ENCODE results near the gene FOXD1.

Gene FOXD1

DNA sequence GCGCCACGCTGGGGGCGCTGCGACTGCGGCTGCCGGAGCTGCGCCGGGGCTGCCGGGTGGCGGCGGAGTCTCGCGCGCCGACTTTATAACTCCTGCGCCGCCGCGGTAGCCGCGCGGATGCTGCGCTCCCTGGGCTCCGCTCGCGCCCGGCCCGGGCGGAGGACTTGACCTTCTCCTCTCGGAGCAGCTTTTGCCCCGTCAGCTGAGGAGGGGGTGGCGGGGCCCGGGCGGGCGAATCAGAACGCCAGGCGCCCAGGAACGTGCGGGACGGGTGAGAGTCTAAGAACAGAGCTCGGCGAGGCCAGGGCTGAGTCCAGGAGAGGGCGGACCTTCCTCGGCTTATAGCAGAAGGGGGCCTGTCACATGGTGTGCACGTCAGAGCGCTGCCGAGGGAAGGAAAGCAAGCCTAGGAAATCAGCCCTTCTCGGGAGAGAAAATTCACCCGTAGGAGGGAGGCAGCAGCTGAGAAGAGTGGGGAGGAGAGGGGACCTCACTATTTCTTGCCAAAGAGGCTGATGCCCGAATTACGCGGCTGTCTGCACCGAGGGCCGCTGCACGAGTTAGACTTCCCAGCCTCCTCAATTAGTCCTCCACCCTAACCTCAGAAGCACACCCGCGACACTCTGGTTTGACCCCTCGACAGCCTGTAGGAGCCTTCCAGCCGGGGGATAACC lies at the start of gene FOXD1:
Gene FOXD1, minus strand, starts transcription at position 315 of the 674 bp plus-strand sequence. CDS start 415 bp downstream, outside the sequence.
- no peaks in the 10 kb centered on the region for H3K4me1 ChIP-seq (ENCODE audit: low read length)
- no peak within 1 kb of the TSS for H3K27ac ChIP-seq (ENCODE audit: low read length)
- H3K4me3 ChIP-seq (ENCODE audit: low read length) = no peak within 1 kb of the TSS
- no peaks in the 10 kb centered on the region for H3K79me2 ChIP-seq (ENCODE audit: low read length)
- no peaks in the 10 kb centered on the region for H3K36me3 ChIP-seq (replicated peaks; ENCODE audit: low read depth, low read length)
- H3K27me3 ChIP-seq (ENCODE audit: low read depth, low read length) = 0 out of 2 replicates have a peak, but pooled peaks cover 3% of the 10 kb centered on the region
- H3K9me3 ChIP-seq (ENCODE audit: insufficient read depth, low read length) = no peaks in the 10 kb centered on the region
- no peak within 1 kb of the TSS for H3K4me2 ChIP-seq (ENCODE audit: low read length)
- TF ChIP-seq EZH2phosphoT487 (IDR thresholded peaks at IDR 0.05; ENCODE audit: low read depth) = no peak
- TF ChIP-seq, protein P1, sequence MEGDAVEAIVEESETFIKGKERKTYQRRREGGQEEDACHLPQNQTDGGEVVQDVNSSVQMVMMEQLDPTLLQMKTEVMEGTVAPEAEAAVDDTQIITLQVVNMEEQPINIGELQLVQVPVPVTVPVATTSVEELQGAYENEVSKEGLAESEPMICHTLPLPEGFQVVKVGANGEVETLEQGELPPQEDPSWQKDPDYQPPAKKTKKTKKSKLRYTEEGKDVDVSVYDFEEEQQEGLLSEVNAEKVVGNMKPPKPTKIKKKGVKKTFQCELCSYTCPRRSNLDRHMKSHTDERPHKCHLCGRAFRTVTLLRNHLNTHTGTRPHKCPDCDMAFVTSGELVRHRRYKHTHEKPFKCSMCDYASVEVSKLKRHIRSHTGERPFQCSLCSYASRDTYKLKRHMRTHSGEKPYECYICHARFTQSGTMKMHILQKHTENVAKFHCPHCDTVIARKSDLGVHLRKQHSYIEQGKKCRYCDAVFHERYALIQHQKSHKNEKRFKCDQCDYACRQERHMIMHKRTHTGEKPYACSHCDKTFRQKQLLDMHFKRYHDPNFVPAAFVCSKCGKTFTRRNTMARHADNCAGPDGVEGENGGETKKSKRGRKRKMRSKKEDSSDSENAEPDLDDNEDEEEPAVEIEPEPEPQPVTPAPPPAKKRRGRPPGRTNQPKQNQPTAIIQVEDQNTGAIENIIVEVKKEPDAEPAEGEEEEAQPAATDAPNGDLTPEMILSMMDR (IDR thresholded peaks at IDR 0.05; ENCODE audit: low read depth, low read length) = no peak
- no peak within 1 kb of the TSS for H3K9ac ChIP-seq (ENCODE audit: low read length)
- no peak within 1 kb of the TSS for H2AFZ ChIP-seq (ENCODE audit: low read depth, low read length)
- no peaks in the 10 kb centered on the region for H4K20me1 ChIP-seq (ENCODE audit: insufficient read depth, low read length)

DNA sequence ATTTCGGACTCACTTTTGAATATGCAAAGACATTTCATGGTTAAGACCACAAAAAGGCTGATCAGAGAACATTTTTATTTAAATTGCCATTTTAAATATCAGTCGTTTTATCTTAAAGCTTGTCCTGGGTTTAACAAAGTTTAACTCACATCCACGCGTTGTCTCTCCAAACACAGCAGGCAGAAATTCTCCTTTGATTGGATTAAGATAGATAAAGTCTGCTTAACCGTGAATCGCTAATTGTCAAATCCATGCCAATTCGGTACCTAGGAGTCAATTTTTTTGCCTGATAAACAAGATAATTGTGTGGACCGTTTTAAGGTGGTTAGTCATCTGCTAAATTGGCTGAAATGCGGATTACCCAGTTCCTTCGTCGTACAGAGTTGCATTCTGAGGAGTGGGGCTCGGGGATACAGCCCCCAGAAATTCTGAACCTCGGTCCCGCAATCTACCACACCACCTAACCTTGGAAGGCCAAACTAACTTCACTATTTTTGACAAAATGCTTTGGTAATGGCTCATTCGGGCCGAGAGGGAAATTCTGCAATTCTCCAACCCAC lies 49.0 kb upstream of the FOXD1 start:
- Histone ChIP-seq H3K36me3 (replicated peaks; ENCODE audit: low read depth, low read length) (peaks cover 28% of the 10 kb centered on the region), H3K9me3 (ENCODE audit: insufficient read depth, low read length) (no peaks in the 10 kb centered on the region), H3K27ac (ENCODE audit: low read length) (peak overlapping the region; percentile 78), H3K4me3 (ENCODE audit: low read length) (peak overlapping the region; percentile 94), H3K27me3 (ENCODE audit: low read depth, low read length) (no peaks in the 10 kb centered on the region), H3K4me1 (ENCODE audit: low read length) (peaks cover 12% of the 10 kb centered on the region), H3K4me2 (ENCODE audit: low read length) (peak overlapping the region; percentile 80), H3K9ac (ENCODE audit: low read length) (peak overlapping the region; percentile 94), H2AFZ (ENCODE audit: low read depth, low read length) (peak overlapping the region; percentile 17), H3K79me2 (ENCODE audit: low read length) (peaks cover 51% of the 10 kb centered on the region), H4K20me1 (ENCODE audit: insufficient read depth, low read length) (peaks cover 31% of the 10 kb centered on the region)
- no peak for TF ChIP-seq EZH2phosphoT487 (IDR thresholded peaks at IDR 0.05; ENCODE audit: low read depth)
- TF ChIP-seq, protein P1 (IDR thresholded peaks at IDR 0.05; ENCODE audit: low read depth, low read length) = no peak

DNA sequence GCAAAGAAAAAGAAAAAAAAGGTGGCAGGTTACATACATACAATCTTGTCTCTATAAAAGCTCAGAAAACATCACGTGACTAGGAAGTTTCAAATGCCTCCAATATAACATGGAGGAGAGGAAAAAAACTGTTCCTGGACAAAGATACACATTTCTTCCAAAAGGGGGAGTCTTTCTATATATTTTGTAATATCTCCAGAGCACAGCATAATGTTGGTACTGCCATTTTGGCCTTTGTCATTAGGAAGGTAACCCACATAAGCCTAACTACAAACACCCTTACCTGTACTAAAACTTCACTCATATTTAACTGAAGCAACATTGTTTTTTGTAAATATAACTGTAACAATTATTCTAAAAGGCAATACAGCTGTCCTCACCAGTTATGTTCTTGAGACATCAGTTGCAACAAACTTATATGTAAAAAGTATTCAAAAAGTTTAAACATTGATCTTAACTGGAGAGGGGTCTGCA lies 48.4 kb upstream of the FOXD1 start:
- Histone ChIP-seq H3K79me2 (ENCODE audit: low read length) (peaks cover 46% of the 10 kb centered on the region), H3K27ac (ENCODE audit: low read length) (peak overlapping the region; percentile 78), H2AFZ (ENCODE audit: low read depth, low read length) (no peak overlapping the region), H3K9me3 (ENCODE audit: insufficient read depth, low read length) (no peaks in the 10 kb centered on the region), H3K4me1 (ENCODE audit: low read length) (peaks cover 12% of the 10 kb centered on the region), H3K27me3 (ENCODE audit: low read depth, low read length) (no peaks in the 10 kb centered on the region), H3K4me3 (ENCODE audit: low read length) (peak overlapping the region; percentile 94), H4K20me1 (ENCODE audit: insufficient read depth, low read length) (peaks cover 27% of the 10 kb centered on the region), H3K9ac (ENCODE audit: low read length) (peak overlapping the region; percentile 94), H3K36me3 (replicated peaks; ENCODE audit: low read depth, low read length) (peaks cover 22% of the 10 kb centered on the region), H3K4me2 (ENCODE audit: low read length) (peak overlapping the region; percentile 80)
- TF ChIP-seq, protein P1 (IDR thresholded peaks at IDR 0.05; ENCODE audit: low read depth, low read length) = peak; percentile 42
- TF ChIP-seq EZH2phosphoT487 (IDR thresholded peaks at IDR 0.05; ENCODE audit: low read depth) = no peak

DNA sequence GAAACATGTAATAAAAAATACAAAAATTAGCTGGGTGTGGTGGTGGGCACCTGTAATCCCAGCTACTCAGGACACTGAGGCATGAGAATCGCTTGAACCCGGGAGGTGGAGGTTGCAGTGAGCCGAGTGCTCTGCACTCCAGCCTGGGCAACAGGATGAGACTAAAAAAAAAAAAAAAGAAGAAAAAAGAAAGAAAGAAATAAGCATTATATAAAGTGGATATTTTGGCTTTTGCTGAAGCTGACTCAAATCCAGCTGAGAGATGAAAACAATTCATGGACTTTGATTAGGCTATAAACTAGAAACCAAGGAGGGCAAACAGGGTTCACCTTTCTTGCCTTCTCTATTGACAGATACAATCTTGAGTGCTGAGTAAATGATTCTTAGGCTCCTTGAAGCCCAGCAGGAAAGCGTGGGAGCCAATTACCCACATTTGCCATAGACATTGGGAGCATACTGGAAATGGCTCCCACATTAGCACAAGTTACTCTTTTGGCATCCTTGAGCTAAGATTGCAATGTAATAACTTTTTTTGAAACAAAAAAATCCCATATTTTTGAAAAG lies 47.3 kb upstream of the FOXD1 start:
- H3K4me1 ChIP-seq (ENCODE audit: low read length) = peaks cover 12% of the 10 kb centered on the region
- H3K36me3 ChIP-seq (replicated peaks; ENCODE audit: low read depth, low read length) = peaks cover 16% of the 10 kb centered on the region
- no peak overlapping the region for H3K9ac ChIP-seq (ENCODE audit: low read length)
- H2AFZ ChIP-seq (ENCODE audit: low read depth, low read length) = no peak overlapping the region
- no peak overlapping the region for H3K4me2 ChIP-seq (ENCODE audit: low read length)
- no peaks in the 10 kb centered on the region for H3K27me3 ChIP-seq (ENCODE audit: low read depth, low read length)
- no peak overlapping the region for H3K27ac ChIP-seq (ENCODE audit: low read length)
- peaks cover 37% of the 10 kb centered on the region for H3K79me2 ChIP-seq (ENCODE audit: low read length)
- H3K4me3 ChIP-seq (ENCODE audit: low read length) = no peak overlapping the region
- H4K20me1 ChIP-seq (ENCODE audit: insufficient read depth, low read length) = peaks cover 18% of the 10 kb centered on the region
- TF ChIP-seq, protein P1 (IDR thresholded peaks at IDR 0.05; ENCODE audit: low read depth, low read length) = no peak
- no peak for TF ChIP-seq EZH2phosphoT487 (IDR thresholded peaks at IDR 0.05; ENCODE audit: low read depth)
- no peaks in the 10 kb centered on the region for H3K9me3 ChIP-seq (ENCODE audit: insufficient read depth, low read length)

All from OCI-LY3 (cell line).